Activated T-cell treated with anti-CD3 and anti-CD28 coated beads for 1 hour (primary cell): ENCODE measurements around the gene DUSP19.

Experiments
- DNase-seq: peaks from one replicate; pipeline ENCODE4 v3.0.0-alpha.2; 2020; ENCODE audit warnings: low read depth

DUSP19 gene

GRCh38 chr2:183068561-183068960, 10.0 kb upstream of the DUSP19 start:
- no peak for DNase-seq

GRCh38 chr2:183069174-183069573, 9.4 kb upstream of the DUSP19 start:
- DNase-seq = no peak

GRCh38 chr2:183070942-183071844, 7.4 kb upstream of the DUSP19 start:
- no peak for DNase-seq

- DNase-seq = no peak
Measured at GRCh38 chr2:183072177-183072576, 6.4 kb upstream of the DUSP19 start.

- DNase-seq = no peak
Measured at GRCh38 chr2:183078163-183078463, 434 bp upstream of the DUSP19 start.

- DNase-seq = no peak
Measured at GRCh38 chr2:183079139-183079775, 710 bp downstream of the DUSP19 start.

GRCh38 chr2:183081911-183082310, 3.4 kb downstream of the DUSP19 start:
- DNase-seq = no peak

- DNase-seq = no peak
Measured at GRCh38 chr2:183088061-183088460, 9.5 kb downstream of the DUSP19 start.

- DNase-seq = no peak
Measured at GRCh38 chr2:183089192-183089851, 10.8 kb downstream of the DUSP19 start.

- no peak for DNase-seq
Measured at GRCh38 chr2:183091318-183091953, 12.9 kb downstream of the DUSP19 start.

GRCh38 chr2:183091954-183092345, 13.4 kb downstream of the DUSP19 start:
- DNase-seq = no peak

- DNase-seq = no peak
Measured at GRCh38 chr2:183093857-183094657, 15.5 kb downstream of the DUSP19 start.

GRCh38 chr2:183105402-183106134, 27.0 kb downstream of the DUSP19 start:
- no peak for DNase-seq

GRCh38 chr2:183112577-183112976, 34.0 kb downstream of the DUSP19 start:
- DNase-seq = no peak

- no peak for DNase-seq
Measured at GRCh38 chr2:183113630-183114029, 35.1 kb downstream of the DUSP19 start.

GRCh38 chr2:183117226-183117625, 38.7 kb downstream of the DUSP19 start:
- no peak for DNase-seq

- no peak for DNase-seq
Measured at GRCh38 chr2:183123117-183123958, 44.8 kb downstream of the DUSP19 start.

GRCh38 chr2:183123959-183124221, 45.3 kb downstream of the DUSP19 start:
- no peak for DNase-seq

- peak; percentile 82 for DNase-seq
Measured at GRCh38 chr2:183124222-183124956, 45.8 kb downstream of the DUSP19 start, which contains the start of gene NUP35. NUP35 (plus strand) TSS chr2:183124443; CDS start chr2:183124458, 15 bp downstream.

GRCh38 chr2:183124957-183125255, 46.4 kb downstream of the DUSP19 start:
- no peak for DNase-seq
